Stimulated activated memory B cell treated with anti-CD40 and anti-IgM and Interleukin-4, amounts not matched to agents 10 μg/mL and 1 μg/mL and 100 μg/mL, for 72 hours (primary cell): ENCODE data around the gene SIRPA.

ENCODE experiments used
- ATAC-seq: fragments of 150-1000 bp; cut with Tn5 transposase; 2 replicates; pipeline ENCODE4 v1.10.0; 2021
- H3K27ac Mint-ChIP-seq: one replicate; pipeline ENCODE4 v1.8.0; 2022; ENCODE audit warnings: mild to moderate bottlenecking, mixed read lengths
- H3K27me3 Mint-ChIP-seq: one replicate; pipeline ENCODE4 v1.8.0; 2022; ENCODE audit warnings: mixed read lengths
- H3K36me3 Mint-ChIP-seq: one replicate; pipeline ENCODE4 v1.8.0; 2022; ENCODE audit warnings: mixed read lengths
- H3K4me1 Mint-ChIP-seq: one replicate; pipeline ENCODE4 v1.8.0; 2022; ENCODE audit warnings: mixed read lengths
- H3K4me3 Mint-ChIP-seq: one replicate; pipeline ENCODE4 v1.8.0; 2022; ENCODE audit warnings: mild to moderate bottlenecking, moderate library complexity, mixed read lengths
- H3K9me3 Mint-ChIP-seq: one replicate; pipeline ENCODE4 v1.8.0; 2022; ENCODE audit warnings: mixed read lengths

SIRPA gene

GRCh38 chr20:1894951-1895673, at the start of gene SIRPA:
Gene SIRPA, plus strand, starts transcription at chr20:1895407. Its CDS starts 41 bp downstream, at chr20:1895448.
- ATAC-seq, result no peak
- Mint-ChIP-seq H3K27me3 (no peaks in the 10 kb centered on the region), H3K9me3 (no peaks in the 10 kb centered on the region), H3K4me1 (peaks cover 69% of the 10 kb centered on the region), H3K27ac (peak within 1 kb of the TSS; percentile 89), H3K36me3 (peaks cover 55% of the 10 kb centered on the region), H3K4me3 (peak within 1 kb of the TSS; percentile 98)

- Mint-ChIP-seq H3K36me3 (peaks cover 13% of the 10 kb centered on the region), H3K27ac (peak overlapping the region; percentile 50), H3K4me3 (no peak overlapping the region), H3K4me1 (peaks cover 80% of the 10 kb centered on the region), H3K9me3 (peaks cover 11% of the 10 kb centered on the region), H3K27me3 (no peaks in the 10 kb centered on the region)
- ATAC-seq, result no peak
These were observed 49.5 kb upstream of the SIRPA start for GRCh38 chr20:1845701-1846100.

DNA sequence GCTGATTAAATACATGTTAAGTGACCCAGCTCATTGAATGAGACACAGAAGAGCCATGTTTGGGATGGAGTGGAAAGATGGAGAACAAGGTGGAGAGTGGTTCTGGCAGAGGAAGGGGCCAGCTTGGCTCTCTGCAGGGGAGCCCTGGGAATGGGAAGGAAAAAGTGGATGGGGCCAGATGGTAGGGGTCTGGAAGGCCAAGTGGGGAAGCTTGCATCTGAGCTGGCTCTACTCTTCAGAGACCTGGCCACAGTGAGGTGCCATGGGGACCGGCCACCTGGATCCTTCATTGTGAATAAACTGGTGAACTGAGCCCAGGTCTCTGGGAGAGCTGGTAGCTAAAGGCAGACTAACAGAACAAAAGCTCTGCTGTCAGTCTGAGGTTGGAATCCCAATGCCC, 48.9 kb upstream of the SIRPA start:
- peaks cover 86% of the 10 kb centered on the region for H3K4me1 Mint-ChIP-seq
- ATAC-seq, result no peak
- no peak overlapping the region for H3K4me3 Mint-ChIP-seq
- no peaks in the 10 kb centered on the region for H3K27me3 Mint-ChIP-seq
- H3K9me3 Mint-ChIP-seq, result peaks cover 11% of the 10 kb centered on the region
- H3K27ac Mint-ChIP-seq, result peak overlapping the region; percentile 50
- peaks cover 13% of the 10 kb centered on the region for H3K36me3 Mint-ChIP-seq

- ATAC-seq, result no peak
- Mint-ChIP-seq H3K9me3 (peaks cover 11% of the 10 kb centered on the region), H3K4me3 (no peak overlapping the region), H3K4me1 (peaks cover 88% of the 10 kb centered on the region), H3K36me3 (peaks cover 13% of the 10 kb centered on the region), H3K27ac (no peak overlapping the region), H3K27me3 (no peaks in the 10 kb centered on the region)
These were observed 48.3 kb upstream of the SIRPA start for GRCh38 chr20:1846876-1847275.

DNA sequence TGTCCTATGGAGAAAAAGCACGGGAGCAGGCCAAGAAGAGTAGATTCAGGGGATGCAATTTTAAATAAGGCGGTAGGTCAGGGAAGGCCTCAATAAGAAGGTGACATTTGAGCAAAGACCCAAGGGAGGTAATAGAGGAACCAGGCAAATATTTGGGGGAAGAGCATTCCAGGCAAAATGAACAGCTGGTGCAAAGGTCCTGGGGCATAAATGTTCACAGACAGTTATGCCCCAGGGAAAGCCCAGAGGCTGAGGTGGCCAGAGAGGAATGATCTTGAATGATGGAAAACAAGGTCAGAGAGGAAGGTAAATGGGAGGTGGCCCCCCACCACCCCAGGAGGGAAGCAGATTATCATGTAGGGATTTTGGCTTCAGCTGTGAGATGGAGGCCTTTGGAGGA, 47.4 kb upstream of the SIRPA start:
- Mint-ChIP-seq H3K36me3 (peaks cover 13% of the 10 kb centered on the region), H3K27me3 (no peaks in the 10 kb centered on the region), H3K4me1 (peaks cover 84% of the 10 kb centered on the region), H3K9me3 (peaks cover 11% of the 10 kb centered on the region), H3K4me3 (no peak overlapping the region), H3K27ac (peak overlapping the region; percentile 31)
- no peak for ATAC-seq

DNA sequence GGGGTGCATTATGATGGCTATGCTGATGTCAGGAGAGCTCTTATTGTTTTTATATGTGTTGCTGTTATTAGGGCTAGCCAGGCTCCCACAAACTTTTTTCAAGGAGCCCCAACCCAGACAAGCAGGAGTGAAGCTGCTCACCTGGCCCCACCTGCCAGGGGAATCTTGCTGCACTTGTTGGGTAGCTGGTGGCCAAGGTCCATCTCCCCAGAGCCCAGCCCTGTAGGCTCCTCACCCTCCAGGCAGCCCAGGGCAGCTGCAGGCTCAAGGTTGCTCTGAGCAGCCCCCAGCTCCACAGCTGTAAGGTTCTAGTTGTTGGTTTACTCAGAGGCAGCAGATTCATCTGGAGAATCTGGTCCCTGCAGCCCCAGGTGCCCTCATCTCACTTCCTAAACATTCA, 46.8 kb upstream of the SIRPA start:
- Mint-ChIP-seq H3K27me3 (no peaks in the 10 kb centered on the region), H3K9me3 (peaks cover 11% of the 10 kb centered on the region), H3K4me3 (no peak overlapping the region), H3K36me3 (peaks cover 13% of the 10 kb centered on the region), H3K4me1 (peaks cover 82% of the 10 kb centered on the region), H3K27ac (peak overlapping the region; percentile 31)
- no peak for ATAC-seq

DNA sequence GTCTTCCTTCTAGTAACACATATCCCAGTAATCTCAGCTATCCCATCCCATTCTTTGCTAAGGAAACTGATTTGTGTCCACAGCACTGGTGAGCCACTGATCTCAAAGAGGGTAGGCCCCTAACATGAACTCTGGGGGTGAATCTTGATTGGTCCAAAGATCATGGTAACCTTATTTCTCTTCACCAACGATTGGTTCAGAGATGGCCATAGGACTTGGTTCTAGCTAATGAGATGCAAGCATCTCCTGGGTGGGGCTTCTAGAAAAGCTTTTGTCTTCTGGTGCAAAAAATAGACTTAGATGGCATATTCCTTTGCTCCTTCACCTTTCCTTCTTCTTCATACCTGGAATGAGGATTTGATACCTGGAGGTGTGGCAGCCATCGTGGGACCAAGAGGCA, 43.8 kb upstream of the SIRPA start:
- Mint-ChIP-seq H3K36me3 (peaks cover 13% of the 10 kb centered on the region), H3K4me1 (peaks cover 54% of the 10 kb centered on the region), H3K4me3 (no peak overlapping the region), H3K9me3 (peaks cover 8% of the 10 kb centered on the region), H3K27ac (peak overlapping the region; percentile 55), H3K27me3 (no peaks in the 10 kb centered on the region)
- no peak for ATAC-seq

GRCh38 chr20:1853473-1853872, 41.7 kb upstream of the SIRPA start:
- Mint-ChIP-seq H3K27me3 (no peaks in the 10 kb centered on the region), H3K4me1 (peaks cover 42% of the 10 kb centered on the region), H3K4me3 (no peak overlapping the region), H3K9me3 (no peaks in the 10 kb centered on the region), H3K27ac (no peak overlapping the region), H3K36me3 (no peaks in the 10 kb centered on the region)
- ATAC-seq, result no peak

DNA sequence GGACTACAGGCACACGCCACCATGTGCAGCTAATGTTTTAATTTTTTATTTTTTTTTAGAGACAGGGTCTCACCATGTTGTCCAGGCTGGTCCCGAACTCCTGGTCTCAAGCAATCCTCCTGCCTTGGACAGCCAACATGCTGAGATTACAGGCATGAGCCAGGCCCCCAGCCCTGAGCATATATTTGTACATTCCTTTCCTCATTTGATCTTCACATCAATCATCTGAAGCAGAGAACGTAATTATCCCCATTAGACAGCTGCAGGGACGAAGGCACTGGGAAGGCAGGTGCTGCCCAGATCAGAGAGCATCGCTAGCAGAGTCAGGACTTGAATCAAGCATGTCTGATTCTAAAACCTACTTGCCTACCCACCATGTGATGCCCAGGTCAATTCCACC, 41.0 kb upstream of the SIRPA start:
- no peaks in the 10 kb centered on the region for H3K27me3 Mint-ChIP-seq
- ATAC-seq, result no peak
- peaks cover 34% of the 10 kb centered on the region for H3K4me1 Mint-ChIP-seq
- no peak overlapping the region for H3K4me3 Mint-ChIP-seq
- no peak overlapping the region for H3K27ac Mint-ChIP-seq
- H3K36me3 Mint-ChIP-seq, result no peaks in the 10 kb centered on the region
- H3K9me3 Mint-ChIP-seq, result no peaks in the 10 kb centered on the region

- no peaks in the 10 kb centered on the region for H3K27me3 Mint-ChIP-seq
- H3K4me1 Mint-ChIP-seq, result peaks cover 28% of the 10 kb centered on the region
- H3K36me3 Mint-ChIP-seq, result no peaks in the 10 kb centered on the region
- no peak overlapping the region for H3K4me3 Mint-ChIP-seq
- H3K27ac Mint-ChIP-seq, result no peak overlapping the region
- no peaks in the 10 kb centered on the region for H3K9me3 Mint-ChIP-seq
- ATAC-seq, result no peak
These were observed 40.1 kb upstream of the SIRPA start for GRCh38 chr20:1855109-1855508.

DNA sequence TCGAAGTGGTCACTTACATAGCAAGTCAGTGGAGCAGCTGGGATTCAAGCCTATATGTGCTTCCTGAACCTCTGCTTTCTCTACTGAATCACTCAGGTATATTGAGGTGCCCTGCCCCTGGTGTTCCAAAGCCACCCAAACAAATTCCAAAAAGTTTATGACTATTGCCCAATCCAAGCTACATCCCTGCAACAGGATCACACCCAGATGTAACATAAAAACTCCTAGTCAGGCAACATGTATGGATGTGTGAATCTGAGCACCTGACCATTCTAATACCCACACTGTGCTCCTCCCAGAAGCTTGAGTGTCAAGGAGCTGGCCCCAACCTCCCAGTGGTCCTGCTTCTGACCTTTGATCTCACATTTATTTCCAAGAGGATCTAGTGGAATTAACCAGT, 39.5 kb upstream of the SIRPA start:
- no peaks in the 10 kb centered on the region for H3K27me3 Mint-ChIP-seq
- H3K9me3 Mint-ChIP-seq, result no peaks in the 10 kb centered on the region
- no peak overlapping the region for H3K27ac Mint-ChIP-seq
- no peak for ATAC-seq
- H3K4me1 Mint-ChIP-seq, result peaks cover 22% of the 10 kb centered on the region
- no peak overlapping the region for H3K4me3 Mint-ChIP-seq
- no peaks in the 10 kb centered on the region for H3K36me3 Mint-ChIP-seq

GRCh38 chr20:1856424-1856823, 38.8 kb upstream of the SIRPA start:
- peaks cover 15% of the 10 kb centered on the region for H3K4me1 Mint-ChIP-seq
- no peaks in the 10 kb centered on the region for H3K27me3 Mint-ChIP-seq
- H3K9me3 Mint-ChIP-seq, result no peaks in the 10 kb centered on the region
- H3K36me3 Mint-ChIP-seq, result no peaks in the 10 kb centered on the region
- no peak overlapping the region for H3K27ac Mint-ChIP-seq
- H3K4me3 Mint-ChIP-seq, result no peak overlapping the region
- ATAC-seq, result no peak

DNA sequence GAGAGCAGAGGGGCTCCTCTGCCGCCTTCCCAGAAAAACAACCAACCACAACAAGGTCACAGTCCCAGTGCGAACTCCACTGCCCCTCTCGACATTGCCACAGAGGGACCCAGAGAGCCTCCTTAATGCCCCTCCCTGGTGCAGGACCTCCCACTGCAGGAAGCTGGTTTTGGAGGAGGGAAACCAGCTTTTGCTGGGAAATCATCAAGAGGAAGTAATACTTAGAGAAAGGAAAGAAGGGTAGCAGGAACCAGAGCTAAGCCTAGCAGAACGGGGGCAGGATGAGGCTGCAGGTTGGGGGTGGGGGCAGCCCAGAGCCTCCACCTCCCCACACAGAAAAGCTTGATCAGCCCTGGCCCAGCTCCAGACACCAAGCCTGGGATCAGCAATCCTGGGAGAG, 37.7 kb upstream of the SIRPA start:
- Mint-ChIP-seq H3K4me1 (peaks cover 13% of the 10 kb centered on the region), H3K9me3 (no peaks in the 10 kb centered on the region), H3K27ac (no peak overlapping the region), H3K27me3 (no peaks in the 10 kb centered on the region), H3K36me3 (no peaks in the 10 kb centered on the region), H3K4me3 (no peak overlapping the region)
- no peak for ATAC-seq

DNA sequence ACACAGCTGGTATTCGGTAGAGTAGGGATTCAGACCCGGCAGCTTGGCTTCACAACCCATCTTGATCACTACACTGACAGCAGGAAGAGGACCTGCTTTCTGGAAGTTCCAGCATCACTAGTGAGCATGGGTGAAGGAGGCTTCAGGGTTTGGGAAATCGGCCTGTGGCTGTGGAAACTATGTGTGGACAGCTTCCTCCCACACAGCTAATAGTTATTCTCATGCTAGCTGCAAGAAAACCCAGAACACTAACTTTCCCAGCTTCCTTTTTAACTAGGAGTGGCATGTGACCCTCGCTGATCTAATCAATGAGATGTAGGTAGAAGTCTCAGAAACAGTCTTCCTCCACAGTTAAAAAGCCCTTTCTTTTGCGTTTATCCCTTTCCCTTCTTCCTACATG, 36.3 kb upstream of the SIRPA start:
- Mint-ChIP-seq H3K27ac (no peak overlapping the region), H3K27me3 (no peaks in the 10 kb centered on the region), H3K4me3 (no peak overlapping the region), H3K4me1 (peaks cover 13% of the 10 kb centered on the region), H3K36me3 (no peaks in the 10 kb centered on the region), H3K9me3 (no peaks in the 10 kb centered on the region)
- no peak for ATAC-seq

DNA sequence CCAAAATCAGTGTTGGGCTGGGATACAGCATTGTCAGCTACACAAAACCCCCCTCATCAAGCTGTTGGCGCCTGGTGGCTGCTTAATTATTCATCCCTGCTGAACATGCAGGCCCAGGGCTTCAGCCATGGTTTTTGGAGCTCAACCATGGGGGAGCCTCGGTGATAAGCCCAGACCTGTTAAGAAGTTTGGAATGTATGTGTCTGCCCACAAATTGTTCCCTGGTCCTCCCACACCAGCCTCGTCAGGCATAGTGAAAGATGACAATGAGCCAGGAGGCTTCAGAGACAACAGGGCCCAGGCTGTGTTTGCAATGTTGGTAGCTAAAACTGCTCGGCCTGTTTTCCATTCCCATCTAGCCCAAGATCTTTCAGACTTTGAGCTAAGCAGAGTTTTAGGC, 34.8 kb upstream of the SIRPA start:
- Mint-ChIP-seq H3K36me3 (no peaks in the 10 kb centered on the region), H3K27me3 (peaks cover 3% of the 10 kb centered on the region), H3K9me3 (no peaks in the 10 kb centered on the region), H3K4me3 (no peak overlapping the region), H3K27ac (no peak overlapping the region), H3K4me1 (peaks cover 13% of the 10 kb centered on the region)
- no peak for ATAC-seq

DNA sequence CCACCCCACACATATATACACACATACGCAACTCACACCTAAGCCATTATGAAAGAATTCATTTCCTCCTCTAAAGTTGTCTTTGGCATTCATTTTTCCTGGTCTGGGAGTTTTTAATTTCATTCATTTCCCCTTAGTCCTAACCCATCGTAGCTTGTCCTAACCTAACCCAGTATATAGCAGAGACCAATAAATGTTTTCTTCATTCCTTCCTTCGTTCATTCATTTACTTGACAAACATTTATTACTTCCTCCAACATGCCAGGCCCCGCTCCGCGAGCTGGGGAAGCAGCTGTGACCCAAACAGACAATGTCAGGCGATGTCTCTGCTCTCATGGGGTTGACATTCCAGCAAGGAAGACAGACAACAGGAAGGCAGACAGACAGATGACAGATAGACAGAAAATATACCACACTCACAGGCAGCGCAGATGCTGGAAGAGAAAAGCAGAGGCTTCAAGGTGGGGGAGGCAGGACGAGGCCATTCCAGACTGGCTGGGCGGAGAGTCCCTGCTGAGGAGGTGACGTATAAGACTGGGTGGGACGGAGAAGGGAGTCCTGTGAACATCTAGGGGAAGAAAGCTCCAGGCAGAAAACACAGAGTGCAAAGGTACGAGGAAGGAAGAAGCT, 33.7 kb upstream of the SIRPA start:
- Mint-ChIP-seq H3K36me3 (no peaks in the 10 kb centered on the region), H3K4me3 (no peak overlapping the region), H3K27me3 (peaks cover 9% of the 10 kb centered on the region), H3K27ac (no peak overlapping the region), H3K9me3 (no peaks in the 10 kb centered on the region), H3K4me1 (peaks cover 13% of the 10 kb centered on the region)
- ATAC-seq, result no peak
